Activated CD4-positive, alpha-beta memory T cell treated with anti-CD3 and anti-CD28 coated beads for 36 hours (primary cell): ENCODE data around the gene NDEL1. TPM values are rescaled to one million over a fixed set of nuclear protein-coding genes. Genes with fewer than 3 reads are reported as not detected.

Experiments
- CTCF ChIA-PET: fragments of 350-600 bp; sonication (Branson Sonifier 250); formaldehyde crosslinking; loops from one replicate; lab custom pipeline; 2021; ENCODE audit warnings: antibody characterized with exemption, inconsistent platforms; lab: Charles Lee
- POLR2A ChIA-PET: fragments of 350-600 bp; sonication (Branson Sonifier 250); formaldehyde crosslinking; loops from one replicate; lab custom pipeline; 2021; ENCODE audit warnings: antibody characterized with exemption; lab: Charles Lee
- DNase-seq: peaks from one replicate; pipeline ENCODE4 v3.0.0-alpha.2; 2020
- H3K27ac Mint-ChIP-seq: one replicate; pipeline ENCODE4 v1.8.0; 2021; ENCODE audit warnings: mixed read lengths
- H3K27me3 Mint-ChIP-seq: one replicate; pipeline ENCODE4 v1.8.0; 2021; ENCODE audit warnings: mixed read lengths
- H3K36me3 Mint-ChIP-seq: one replicate; pipeline ENCODE4 v1.8.0; 2021; ENCODE audit warnings: mixed read lengths
- H3K4me1 Mint-ChIP-seq: one replicate; pipeline ENCODE4 v1.8.0; 2021; ENCODE audit warnings: low read depth, mixed read lengths
- H3K4me3 Mint-ChIP-seq: one replicate; pipeline ENCODE4 v1.8.0; 2021; ENCODE audit warnings: mild to moderate bottlenecking, mixed read lengths
- H3K9me3 Mint-ChIP-seq: one replicate; pipeline ENCODE4 v1.8.0; 2021; ENCODE audit warnings: mixed read lengths
- intact Hi-C: fragments of 100-400 bp; cut with micrococcal nuclease; formaldehyde crosslinking; loops from one replicate; pipeline ENCODE4 v1.15.1; 2023
- total RNA-seq, 2 experiments: library from RNA; stranded (reverse); gene quantifications; one replicate each; pipeline ENCODE4 v1.2.3, GENCODE V29; 2021

The NDEL1 gene
- total RNA-seq, 2 experiments from 2014 or later = 58.0 to 62.8 TPM

- peaks cover 58% of the 10 kb centered on the region for H3K4me1 Mint-ChIP-seq
- no peaks in the 10 kb centered on the region for H3K27me3 Mint-ChIP-seq
- ChIA-PET POLR2A (no interaction called here), CTCF (no interaction called here)
- H3K27ac Mint-ChIP-seq = peak overlapping the region; percentile 47
- H3K4me3 Mint-ChIP-seq = no peak overlapping the region
- intact Hi-C loops = no loop called here
- peaks cover 27% of the 10 kb centered on the region for H3K36me3 Mint-ChIP-seq
- no peaks in the 10 kb centered on the region for H3K9me3 Mint-ChIP-seq
- DNase-seq = no peak
Measured at GRCh38 chr17:8441690-8442089, 6.0 kb downstream of the NDEL1 start.

- H3K9me3 Mint-ChIP-seq = no peaks in the 10 kb centered on the region
- CTCF ChIA-PET = no interaction called here
- POLR2A ChIA-PET = no interaction called here
- no peak overlapping the region for H3K4me3 Mint-ChIP-seq
- no peak overlapping the region for H3K27ac Mint-ChIP-seq
- no peak for DNase-seq
- intact Hi-C loops = no loop called here
- peaks cover 31% of the 10 kb centered on the region for H3K36me3 Mint-ChIP-seq
- peaks cover 53% of the 10 kb centered on the region for H3K4me1 Mint-ChIP-seq
- no peaks in the 10 kb centered on the region for H3K27me3 Mint-ChIP-seq
Measured at GRCh38 chr17:8442310-8442709, 6.6 kb downstream of the NDEL1 start.

DNA sequence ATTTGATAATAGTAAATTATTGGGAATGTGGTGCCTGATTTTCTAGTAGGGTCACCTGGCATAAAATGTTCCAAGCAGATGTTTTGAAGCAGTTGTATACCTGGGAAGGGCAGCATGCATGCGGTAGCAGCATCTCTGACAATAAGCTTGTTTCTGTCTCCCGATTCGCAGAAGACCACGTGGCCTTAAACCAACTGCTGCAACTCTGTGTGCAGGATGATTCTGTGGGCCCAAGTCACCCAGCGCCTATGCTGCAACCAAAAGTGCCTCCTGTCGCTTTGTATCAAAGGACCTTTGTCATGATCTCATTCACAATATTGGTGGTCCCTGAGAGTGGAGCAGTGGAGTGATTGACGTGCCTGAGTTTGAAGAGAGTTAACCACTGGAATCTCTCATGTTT lies 8.1 kb downstream of the NDEL1 start:
- no peaks in the 10 kb centered on the region for H3K9me3 Mint-ChIP-seq
- no peak overlapping the region for H3K27ac Mint-ChIP-seq
- H3K36me3 Mint-ChIP-seq = peaks cover 37% of the 10 kb centered on the region
- CTCF ChIA-PET = interaction anchor here (2.0 kb wide), 1 partner anchor 60 kb away, joined by 4 read pairs; no protein-coding TSS in a partner anchor
- DNase-seq = no peak
- POLR2A ChIA-PET = no interaction called here
- no peaks in the 10 kb centered on the region for H3K27me3 Mint-ChIP-seq
- intact Hi-C loops = no loop called here
- H3K4me3 Mint-ChIP-seq = no peak overlapping the region
- peaks cover 41% of the 10 kb centered on the region for H3K4me1 Mint-ChIP-seq

DNA sequence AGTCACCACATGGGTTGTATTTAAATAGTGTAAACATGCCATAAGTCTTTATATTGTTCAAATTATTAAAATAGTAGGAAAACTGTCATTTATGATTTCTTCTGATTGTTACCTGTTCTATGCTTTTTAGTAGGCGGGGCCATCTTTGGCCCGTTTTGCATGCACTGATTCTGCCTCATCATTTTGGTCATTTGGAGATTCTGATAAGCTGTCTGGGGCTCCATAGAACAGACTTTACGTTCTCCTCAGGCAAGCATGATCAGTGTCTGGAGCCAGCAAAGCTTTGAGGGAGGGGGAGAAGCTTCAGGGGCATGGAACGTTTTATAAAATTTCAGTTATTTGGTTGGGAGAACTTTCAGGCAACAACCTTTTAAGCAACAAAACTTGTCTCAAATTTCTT lies 8.8 kb downstream of the NDEL1 start:
- no peaks in the 10 kb centered on the region for H3K9me3 Mint-ChIP-seq
- no peak overlapping the region for H3K4me3 Mint-ChIP-seq
- no peaks in the 10 kb centered on the region for H3K27me3 Mint-ChIP-seq
- H3K36me3 Mint-ChIP-seq = peaks cover 40% of the 10 kb centered on the region
- no peak for DNase-seq
- peaks cover 41% of the 10 kb centered on the region for H3K4me1 Mint-ChIP-seq
- intact Hi-C loops = no loop called here
- CTCF ChIA-PET = interaction anchor here (2.0 kb wide), 1 partner anchor 61 kb away, joined by 4 read pairs; no protein-coding TSS in a partner anchor
- no peak overlapping the region for H3K27ac Mint-ChIP-seq
- POLR2A ChIA-PET = no interaction called here

GRCh38 chr17:8445536-8445935 lies 9.9 kb downstream of the NDEL1 start:
- no peaks in the 10 kb centered on the region for H3K27me3 Mint-ChIP-seq
- H3K9me3 Mint-ChIP-seq = no peaks in the 10 kb centered on the region
- ChIA-PET CTCF (interaction anchor here (1.0 kb wide), 1 partner anchor 9 kb away, joined by 3 read pairs; no protein-coding TSS in a partner anchor), POLR2A (interaction anchor here (0.7 kb wide), 1 partner anchor 13 kb away, joined by 4 read pairs; no protein-coding TSS in a partner anchor)
- H3K36me3 Mint-ChIP-seq = peaks cover 39% of the 10 kb centered on the region
- H3K27ac Mint-ChIP-seq = no peak overlapping the region
- no peak for DNase-seq
- no peak overlapping the region for H3K4me3 Mint-ChIP-seq
- intact Hi-C loops = no loop called here
- peaks cover 33% of the 10 kb centered on the region for H3K4me1 Mint-ChIP-seq

DNA sequence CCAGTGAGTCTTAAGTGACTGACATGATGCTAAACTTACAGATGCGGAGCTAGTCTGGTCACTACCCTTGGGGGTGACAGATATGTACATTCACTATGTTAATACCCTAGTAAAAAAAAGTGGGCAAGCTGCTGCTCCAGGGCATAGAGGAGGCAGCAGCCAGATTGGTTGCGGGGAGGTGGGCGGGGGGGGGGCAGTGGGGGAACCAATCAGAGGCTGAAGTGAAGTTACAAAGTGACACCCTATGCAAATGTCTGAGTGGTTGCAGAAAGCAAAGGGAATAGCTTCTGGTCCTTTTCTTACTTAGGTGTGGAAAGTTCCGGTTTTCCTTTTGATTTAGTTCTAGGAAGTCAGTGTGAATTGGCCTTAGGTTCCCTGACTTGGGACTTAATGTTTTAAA lies 12.1 kb downstream of the NDEL1 start:
- peaks cover 14% of the 10 kb centered on the region for H3K4me1 Mint-ChIP-seq
- no peaks in the 10 kb centered on the region for H3K27me3 Mint-ChIP-seq
- H3K4me3 Mint-ChIP-seq = no peak overlapping the region
- H3K36me3 Mint-ChIP-seq = peaks cover 51% of the 10 kb centered on the region
- no peaks in the 10 kb centered on the region for H3K9me3 Mint-ChIP-seq
- no peak overlapping the region for H3K27ac Mint-ChIP-seq
- CTCF ChIA-PET = no interaction called here
- intact Hi-C loops = no loop called here
- POLR2A ChIA-PET = no interaction called here
- DNase-seq = no peak

DNA sequence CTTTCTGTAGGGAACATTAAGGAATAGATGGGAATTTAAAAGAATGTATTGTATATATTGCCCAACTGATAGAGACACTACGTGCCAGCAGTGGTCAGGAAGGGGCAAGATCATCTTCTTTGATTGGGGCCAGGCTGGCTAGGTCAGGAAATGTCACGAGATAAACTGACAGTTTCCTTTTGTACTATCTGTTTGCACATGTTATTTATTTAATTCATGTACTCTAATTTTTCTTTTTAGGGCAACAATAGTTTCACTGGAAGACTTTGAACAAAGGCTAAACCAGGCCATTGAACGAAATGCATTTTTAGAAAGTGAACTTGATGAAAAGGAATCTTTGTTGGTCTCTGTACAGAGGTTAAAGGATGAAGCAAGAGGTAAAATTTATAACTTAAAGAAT lies 12.6 kb downstream of the NDEL1 start:
- no peak overlapping the region for H3K27ac Mint-ChIP-seq
- H3K36me3 Mint-ChIP-seq = peaks cover 52% of the 10 kb centered on the region
- no peak for DNase-seq
- CTCF ChIA-PET = no interaction called here
- POLR2A ChIA-PET = no interaction called here
- intact Hi-C loops = no loop called here
- no peaks in the 10 kb centered on the region for H3K27me3 Mint-ChIP-seq
- H3K9me3 Mint-ChIP-seq = no peaks in the 10 kb centered on the region
- no peak overlapping the region for H3K4me3 Mint-ChIP-seq
- peaks cover 10% of the 10 kb centered on the region for H3K4me1 Mint-ChIP-seq

GRCh38 chr17:8451933-8452614 lies 16.4 kb downstream of the NDEL1 start:
- Mint-ChIP-seq H3K27me3 (no peaks in the 10 kb centered on the region), H3K27ac (no peak overlapping the region), H3K36me3 (peaks cover 47% of the 10 kb centered on the region), H3K9me3 (no peaks in the 10 kb centered on the region), H3K4me1 (peaks cover 7% of the 10 kb centered on the region), H3K4me3 (no peak overlapping the region)
- POLR2A ChIA-PET = no interaction called here
- CTCF ChIA-PET = no interaction called here
- DNase-seq = no peak
- intact Hi-C loops = no loop called here

DNA sequence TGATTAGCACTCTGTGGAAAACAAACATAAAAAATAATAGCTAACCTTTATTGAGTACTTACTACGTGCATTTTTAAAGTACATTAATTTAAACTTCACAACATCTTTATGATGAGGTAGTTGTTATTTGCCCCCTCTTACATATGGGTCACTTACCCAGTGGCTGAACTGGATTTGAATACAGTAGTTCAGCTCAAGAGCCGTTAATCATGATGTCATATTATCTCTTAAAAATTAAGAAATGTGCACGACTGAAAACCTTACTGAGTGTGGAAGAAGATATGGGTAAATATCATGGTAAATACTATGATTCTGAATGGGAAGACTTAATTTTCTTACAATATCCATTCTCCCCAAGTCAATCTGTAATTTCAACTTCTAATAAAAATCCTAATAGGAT lies 17.6 kb downstream of the NDEL1 start:
- intact Hi-C loops = no loop called here
- no peak for DNase-seq
- peaks cover 52% of the 10 kb centered on the region for H3K36me3 Mint-ChIP-seq
- H3K4me1 Mint-ChIP-seq = peaks cover 15% of the 10 kb centered on the region
- H3K9me3 Mint-ChIP-seq = no peaks in the 10 kb centered on the region
- ChIA-PET CTCF (interaction anchor here (1.4 kb wide), 1 partner anchor 43 kb away, joined by 4 read pairs; no protein-coding TSS in a partner anchor), POLR2A (no interaction called here)
- H3K27me3 Mint-ChIP-seq = no peaks in the 10 kb centered on the region
- no peak overlapping the region for H3K4me3 Mint-ChIP-seq
- no peak overlapping the region for H3K27ac Mint-ChIP-seq

- no peaks in the 10 kb centered on the region for H3K27me3 Mint-ChIP-seq
- peak overlapping the region; percentile 6 for H3K27ac Mint-ChIP-seq
- H3K9me3 Mint-ChIP-seq = no peaks in the 10 kb centered on the region
- peaks cover 55% of the 10 kb centered on the region for H3K36me3 Mint-ChIP-seq
- ChIA-PET POLR2A (interaction anchor here (0.6 kb wide), 1 partner anchor 778 kb away, joined by 3 read pairs; no protein-coding TSS in a partner anchor), CTCF (interaction anchor here (1.6 kb wide), 1 partner anchor 45 kb away, joined by 3 read pairs; no protein-coding TSS in a partner anchor)
- no peak for DNase-seq
- H3K4me3 Mint-ChIP-seq = no peak overlapping the region
- H3K4me1 Mint-ChIP-seq = peaks cover 15% of the 10 kb centered on the region
- intact Hi-C loops = no loop called here
Measured at GRCh38 chr17:8455665-8456209, 20.1 kb downstream of the NDEL1 start.

GRCh38 chr17:8458128-8458527 lies 22.4 kb downstream of the NDEL1 start:
- Mint-ChIP-seq H3K27ac (no peak overlapping the region), H3K36me3 (peaks cover 49% of the 10 kb centered on the region), H3K27me3 (no peaks in the 10 kb centered on the region), H3K4me1 (peaks cover 15% of the 10 kb centered on the region), H3K4me3 (no peak overlapping the region), H3K9me3 (no peaks in the 10 kb centered on the region)
- ChIA-PET POLR2A (interaction anchor here (1.2 kb wide), 1 partner anchor 23 kb away, joined by 4 read pairs; the partner anchor contains the start of gene NDEL1), CTCF (interaction anchor here (1.6 kb wide), 1 partner anchor 21 kb away, joined by 4 read pairs; no protein-coding TSS in a partner anchor)
- no peak for DNase-seq
- intact Hi-C loops = no loop called here

DNA sequence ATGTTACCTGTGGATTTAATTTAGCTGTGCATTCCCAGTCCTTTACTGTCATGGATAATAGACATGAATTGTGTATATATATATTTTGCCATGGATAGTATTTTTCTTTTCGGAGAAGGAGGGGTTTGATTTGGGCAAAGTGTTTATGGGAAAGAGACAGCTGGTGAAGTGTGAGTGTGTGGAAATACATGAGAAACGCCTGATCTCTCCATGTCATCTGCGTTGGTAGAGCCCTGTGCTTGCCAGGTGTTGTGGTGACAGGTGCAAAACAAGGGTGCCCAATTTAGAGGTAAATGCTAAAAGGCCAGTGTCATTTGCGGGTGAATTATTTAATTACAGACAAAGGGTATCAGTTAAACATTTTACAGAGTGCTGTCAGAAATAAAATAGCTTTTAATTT lies 23.4 kb downstream of the NDEL1 start:
- peaks cover 17% of the 10 kb centered on the region for H3K4me1 Mint-ChIP-seq
- peaks cover 51% of the 10 kb centered on the region for H3K36me3 Mint-ChIP-seq
- H3K9me3 Mint-ChIP-seq = no peaks in the 10 kb centered on the region
- CTCF ChIA-PET = interaction anchor here (0.8 to 1.6 kb wide), 2 partner anchors 22 to 869 kb away, joined by 3 to 4 read pairs; no protein-coding TSS in a partner anchor
- POLR2A ChIA-PET = interaction anchor here (1.2 kb wide), 1 partner anchor 24 kb away, joined by 4 read pairs; the partner anchor contains the start of gene NDEL1
- H3K27me3 Mint-ChIP-seq = no peaks in the 10 kb centered on the region
- H3K4me3 Mint-ChIP-seq = no peak overlapping the region
- DNase-seq = no peak
- H3K27ac Mint-ChIP-seq = no peak overlapping the region
- intact Hi-C loops = no loop called here
